Kidney (tissue), 14 donors: Measurements from ENCODE around the gene PUM1. TPM values are rescaled to one million over a fixed set of nuclear protein-coding genes. Genes with fewer than 3 reads are reported as not detected.

Experiments used
- DNase-seq, 5 donors: peaks; one replicate each; pipeline ENCODE4 v3.0.0-alpha.2; 2013 to 2020
- FAIRE-seq: peaks from 2 replicates; lab custom pipeline; 2012; peaks lifted over from hg19 to GRCh38; lab: Jason Lieb, UNC
- H3K27ac ChIP-seq, 2 donors: one replicate each; pipeline ENCODE4 v1.7.0; 2013; ENCODE audit warnings: low read depth in 2 of 2, low read length in 2 of 2, inconsistent platforms in 1 of 2
- H3K27me3 ChIP-seq: one replicate; pipeline ENCODE4 v1.7.1; 2013; ENCODE audit warnings: low read length, inconsistent platforms; ENCODE audit not compliant: control insufficient read depth, insufficient read depth
- H3K36me3 ChIP-seq, 3 donors: one replicate each; pipeline versions ENCODE4 v1.7.0 to v1.7.1; 2013; ENCODE audit warnings: low read length in 3 of 3, control low read depth in 1 of 3, inconsistent platforms in 1 of 3; ENCODE audit not compliant: insufficient read depth in 3 of 3, control insufficient read depth in 2 of 3
- H3K4me1 ChIP-seq, 3 donors: one replicate each; pipeline versions ENCODE4 v1.7.0 to v1.7.1; 2013; ENCODE audit warnings: low read length in 3 of 3, inconsistent platforms in 1 of 3, low read depth in 1 of 3; ENCODE audit not compliant: control insufficient read depth in 2 of 3, insufficient read depth in 2 of 3
- H3K4me3 ChIP-seq, 3 donors: one replicate each; pipeline versions ENCODE4 v1.7.0 to v1.8.1; 2013; ENCODE audit warnings: low read length in 3 of 3, control low read depth in 1 of 3, inconsistent platforms in 1 of 3
- H3K9ac ChIP-seq, 3 donors: one replicate each; pipeline versions ENCODE4 v1.7.0 to v1.7.1; 2013; ENCODE audit warnings: low read length in 3 of 3, control low read depth in 1 of 3, inconsistent platforms in 1 of 3
- H3K9me3 ChIP-seq, 3 donors: one replicate each; pipeline versions ENCODE4 v1.7.0 to v1.7.1; 2013; ENCODE audit warnings: low read length in 3 of 3, control low read depth in 1 of 3, inconsistent platforms in 1 of 3; ENCODE audit not compliant: control insufficient read depth in 2 of 3, insufficient read depth in 1 of 3
- intact Hi-C: fragments of 100-400 bp; cut with DNase I; formaldehyde crosslinking; loops from one replicate; pipeline ENCODE4 v1.11.1; 2022
- polyA plus RNA-seq: library from polyadenylated mRNA; stranded (reverse); fragments of 350-450 nt; fragmentation: Illumina TruSeq; extraction: RNeasy Lipid Tissue Mini Kit (QIAGEN cat#74804); gene quantifications from one replicate; pipeline ENCODE4 v1.2.3, GENCODE V29; 2014; ENCODE audit warnings: low read depth, low replicate concordance; ENCODE audit not compliant: insufficient read depth
- total RNA-seq: library from RNA; stranded (reverse); fragmentation: NEBNext Ultra II Directional; extraction: Animal tissue kit (Norgen Biotek cat#: 25700); gene quantifications from one replicate; pipeline ENCODE4 v1.2.1, GENCODE V29; 2021
- TF ChIP-seq, protein P1 (sequence below): IDR thresholded peaks from 3 replicates; pipeline ENCODE4 v1.5.1; 2012; ENCODE audit warnings: mild to moderate bottlenecking, moderate library complexity, borderline replicate concordance; ENCODE audit not compliant: insufficient read depth; ENCODE audit errors: extremely low read depth
- donor health status: control.
- donor health status: control.
- donor health status: control.
- donor health status: control.
- donor health status: control.
- donor health status: DM: yes; HTN: yes; CAD: no.
- donor health status: Normal renal cell carcinoma (clear cell type).

Gene PUM1
- total and polyA plus RNA-seq, 2 donors from 2014 or later: 19.1 to 150 TPM

DNA sequence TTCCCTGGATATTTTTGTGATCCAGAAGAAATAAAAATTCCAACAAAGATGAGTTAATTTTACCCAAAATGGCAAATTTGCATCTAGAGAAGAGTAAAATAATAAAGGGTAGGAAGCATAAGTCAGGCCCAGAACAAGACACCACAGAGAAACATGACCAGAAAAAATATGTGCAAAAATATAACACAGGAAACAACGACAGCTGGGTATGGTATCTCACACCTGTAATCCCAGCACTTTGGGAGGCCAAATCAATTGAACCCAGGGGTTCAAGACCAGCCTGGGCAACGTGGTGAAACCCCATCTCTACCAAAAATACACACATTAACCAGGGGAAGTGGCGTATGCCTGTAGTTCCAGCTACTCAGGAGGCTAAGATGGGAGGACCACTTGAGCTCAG is 117.2 kb downstream of the PUM1 start:
- Histone ChIP-seq H3K36me3 (peaks cover 14 to 62% (median 34%) of the 10 kb centered on the region in 3 donors), H3K9me3 (no peaks in the 10 kb centered on the region), H3K9ac (no peak overlapping the region), H3K27me3 (no peaks in the 10 kb centered on the region), H3K4me3 (no peak overlapping the region), H3K27ac (no peak overlapping the region), H3K4me1 (no peaks in the 10 kb centered on the region)
- TF ChIP-seq, protein P1, sequence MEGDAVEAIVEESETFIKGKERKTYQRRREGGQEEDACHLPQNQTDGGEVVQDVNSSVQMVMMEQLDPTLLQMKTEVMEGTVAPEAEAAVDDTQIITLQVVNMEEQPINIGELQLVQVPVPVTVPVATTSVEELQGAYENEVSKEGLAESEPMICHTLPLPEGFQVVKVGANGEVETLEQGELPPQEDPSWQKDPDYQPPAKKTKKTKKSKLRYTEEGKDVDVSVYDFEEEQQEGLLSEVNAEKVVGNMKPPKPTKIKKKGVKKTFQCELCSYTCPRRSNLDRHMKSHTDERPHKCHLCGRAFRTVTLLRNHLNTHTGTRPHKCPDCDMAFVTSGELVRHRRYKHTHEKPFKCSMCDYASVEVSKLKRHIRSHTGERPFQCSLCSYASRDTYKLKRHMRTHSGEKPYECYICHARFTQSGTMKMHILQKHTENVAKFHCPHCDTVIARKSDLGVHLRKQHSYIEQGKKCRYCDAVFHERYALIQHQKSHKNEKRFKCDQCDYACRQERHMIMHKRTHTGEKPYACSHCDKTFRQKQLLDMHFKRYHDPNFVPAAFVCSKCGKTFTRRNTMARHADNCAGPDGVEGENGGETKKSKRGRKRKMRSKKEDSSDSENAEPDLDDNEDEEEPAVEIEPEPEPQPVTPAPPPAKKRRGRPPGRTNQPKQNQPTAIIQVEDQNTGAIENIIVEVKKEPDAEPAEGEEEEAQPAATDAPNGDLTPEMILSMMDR: no peak
- intact Hi-C loops: no loop called here
- no peak for DNase-seq
- no peak for FAIRE-seq

DNA sequence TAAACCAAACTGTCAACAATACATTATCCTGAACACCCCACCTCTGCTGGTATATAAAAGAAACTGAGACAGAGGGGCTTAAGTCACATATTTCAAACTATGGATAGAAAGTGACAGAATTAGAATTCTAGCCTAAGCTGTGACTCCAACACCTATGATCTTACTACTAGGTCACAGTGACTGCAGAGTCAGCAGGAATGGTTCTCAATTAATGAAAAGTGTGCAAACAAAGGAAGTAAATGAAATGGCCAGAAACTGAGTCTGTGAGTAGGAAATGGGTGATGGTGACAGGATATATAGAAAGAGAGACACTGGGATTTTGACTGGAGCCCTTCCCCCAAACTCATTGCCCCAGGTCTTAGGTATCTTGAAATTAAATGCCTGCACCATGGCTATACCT is 118.3 kb downstream of the PUM1 start:
- Histone ChIP-seq H3K4me3 (no peak overlapping the region), H3K9ac (no peak overlapping the region), H3K36me3 (peaks cover 14 to 54% (median 33%) of the 10 kb centered on the region in 3 donors), H3K27ac (no peak overlapping the region), H3K9me3 (no peaks in the 10 kb centered on the region), H3K27me3 (no peaks in the 10 kb centered on the region), H3K4me1 (no peaks in the 10 kb centered on the region)
- FAIRE-seq: no peak
- no peak for DNase-seq
- intact Hi-C loops: no loop called here
- TF ChIP-seq, protein P1: no peak

DNA sequence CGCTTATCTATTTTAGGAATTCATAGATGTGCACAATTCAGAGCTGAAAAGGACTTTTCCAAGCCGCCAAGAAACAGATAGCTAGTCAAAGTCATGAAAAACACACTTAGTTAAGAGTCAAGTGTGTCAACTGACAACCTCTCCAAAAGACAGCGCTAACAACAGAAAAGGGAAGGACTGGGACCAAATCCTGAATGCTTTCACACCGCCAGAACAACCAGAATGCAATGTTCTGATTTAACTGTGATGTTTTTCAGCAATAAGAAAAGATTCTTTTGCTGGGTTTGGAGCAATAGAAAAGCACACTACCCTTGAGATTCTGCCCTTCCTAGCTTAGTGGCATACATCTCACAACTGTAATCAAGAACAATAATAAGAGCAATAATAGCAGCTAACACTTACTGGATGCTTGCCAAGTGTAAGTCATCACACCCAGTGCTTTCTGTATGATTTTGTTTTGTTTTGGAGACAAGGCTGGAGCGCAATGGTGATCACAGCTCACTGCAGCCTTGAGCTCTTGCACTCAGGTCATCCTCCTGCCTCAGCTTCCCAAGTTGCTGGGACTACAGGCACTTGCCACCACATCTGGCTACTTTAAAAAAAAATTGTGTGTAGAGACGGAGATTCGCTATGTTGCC is 123.1 kb downstream of the PUM1 start:
- DNase-seq (no peak), FAIRE-seq (no peak)
- intact Hi-C loops: no loop called here
- Histone ChIP-seq H3K27ac (no peak overlapping the region), H3K9ac (no peak overlapping the region), H3K27me3 (no peaks in the 10 kb centered on the region), H3K36me3 (peaks cover 11 to 42% (median 25%) of the 10 kb centered on the region in 3 donors), H3K9me3 (no peaks in the 10 kb centered on the region), H3K4me1 (no peaks in the 10 kb centered on the region), H3K4me3 (no peak overlapping the region)
- TF ChIP-seq, protein P1: no peak
